Sigmoid colon (tissue), 7 donors: Measurements from ENCODE around the gene OPALIN. TPM values are rescaled to one million over a fixed set of nuclear protein-coding genes. Genes with fewer than 3 reads are reported as not detected.

Source experiments
- DNase-seq: peaks from one replicate; pipeline ENCODE4 v3.0.0-alpha.2; 2019
- H3K27ac ChIP-seq, 4 donors: fragments of 200-600 bp; sonication (generic); one replicate each; pipeline ENCODE4 v1.5.1; 2016 to 2019; ENCODE audit warnings: mild to moderate bottlenecking in 1 of 4
- H3K27me3 ChIP-seq, 3 donors: fragments of 200-600 bp; sonication (generic); one replicate each; pipeline ENCODE4 v1.5.1; 2019; ENCODE audit warnings: mild to moderate bottlenecking in 1 of 3
- H3K36me3 ChIP-seq, 4 donors: fragments of 200-600 bp; sonication (generic); one replicate each; pipeline ENCODE4 v1.5.1; 2016 to 2019
- H3K4me1 ChIP-seq, 4 donors: fragments of 200-600 bp; sonication (generic); one replicate each; pipeline ENCODE4 v1.5.1; 2017 to 2019
- H3K4me3 ChIP-seq, 4 donors: fragments of 200-600 bp; sonication (generic); one replicate each; pipeline ENCODE4 v1.5.1; 2017 to 2019; ENCODE audit warnings: mild to moderate bottlenecking in 2 of 4, moderate library complexity in 1 of 4
- H3K9me3 ChIP-seq, 4 donors: fragments of 200-600 bp in 3 of 4; sonication (generic) in 3 of 4; one replicate each; pipeline versions ENCODE4 v1.5.1 to v1.6.1; 2013 to 2019
- EP300 ChIP-seq, 4 donors: sonication (generic); formaldehyde crosslinking; IDR thresholded peaks; one replicate each; pipeline ENCODE4 v1.6.1; 2017; ENCODE audit warnings: antibody characterized with exemption in 4 of 4
- POLR2A ChIP-seq, 2 donors: fragments of 450-650 bp; IDR thresholded peaks; one replicate each; pipeline ENCODE4 v1.6.1; 2016; ENCODE audit warnings: antibody characterized with exemption in 2 of 2, mild to moderate bottlenecking in 2 of 2, moderate library complexity in 2 of 2
- POLR2AphosphoS5 ChIP-seq, 4 donors: sonication (generic); formaldehyde crosslinking; IDR thresholded peaks; one replicate each; pipeline ENCODE4 v1.6.1; 2017; ENCODE audit warnings: antibody characterized with exemption in 4 of 4
- WGBS, 2 donors: extraction: QIAGEN DNeasy Blood & Tissue Kit; methylation state at CpG; one replicate each; pipeline ENCODE4 v1.1.7; 2013; 5-methylcytosine and 5-hydroxymethylcytosine counted together
- intact Hi-C: fragments of 100-400 bp; cut with DNase I; formaldehyde crosslinking; loops from one replicate; pipeline ENCODE4 v1.15.1; 2023
- polyA plus RNA-seq, 3 donors: library from polyadenylated mRNA; stranded (reverse); fragments of 200-250 nt; gene quantifications; one replicate each; pipeline ENCODE4 v1.2.3, GENCODE V29; 2013
- total RNA-seq, 4 donors: library from RNA; depleted of rRNA; stranded (reverse); fragments of >200 nt; gene quantifications; one replicate each; pipeline ENCODE4 v1.1.0, GENCODE V29; 2016
- TF ChIP-seq, protein P1 (sequence below), 4 experiments: fragments of 450-650 bp in 3 of 4; fragments of 200-600 bp in 1 of 4; IDR thresholded peaks; one replicate each; pipeline ENCODE4 v1.5.1; 2016 to 2019; ENCODE audit warnings: antibody characterized with exemption in 4 of 4, mild to moderate bottlenecking in 3 of 4, moderate library complexity in 2 of 4
- donor health status: healthy with polysubstance abuse.
- donor health status: Bipolar disorder and iron deficiency.
- donor health status: healthy.

The OPALIN gene
- total and polyA plus RNA-seq, 7 donors = not detected

DNA sequence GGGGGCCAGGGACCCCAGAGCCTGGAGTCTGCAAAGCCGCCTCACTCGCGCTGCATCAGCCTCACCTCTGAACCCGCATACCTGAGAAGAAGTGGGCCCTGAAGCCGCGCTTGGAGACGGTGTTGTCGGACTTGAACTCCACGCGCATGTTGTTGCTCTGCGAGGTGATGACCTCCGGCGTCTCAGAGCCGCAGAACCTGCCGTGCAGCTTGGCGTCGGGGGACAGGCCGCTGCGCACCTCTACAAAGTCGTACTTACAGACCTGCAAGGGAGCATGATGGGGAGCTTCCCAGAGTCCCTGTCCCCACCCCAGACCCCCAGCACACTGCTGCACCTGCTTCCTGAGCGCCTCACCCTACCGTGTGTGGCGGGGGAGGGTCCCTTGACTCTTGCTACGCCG is 25.7 kb upstream of the OPALIN start:
- TF ChIP-seq, protein P1, sequence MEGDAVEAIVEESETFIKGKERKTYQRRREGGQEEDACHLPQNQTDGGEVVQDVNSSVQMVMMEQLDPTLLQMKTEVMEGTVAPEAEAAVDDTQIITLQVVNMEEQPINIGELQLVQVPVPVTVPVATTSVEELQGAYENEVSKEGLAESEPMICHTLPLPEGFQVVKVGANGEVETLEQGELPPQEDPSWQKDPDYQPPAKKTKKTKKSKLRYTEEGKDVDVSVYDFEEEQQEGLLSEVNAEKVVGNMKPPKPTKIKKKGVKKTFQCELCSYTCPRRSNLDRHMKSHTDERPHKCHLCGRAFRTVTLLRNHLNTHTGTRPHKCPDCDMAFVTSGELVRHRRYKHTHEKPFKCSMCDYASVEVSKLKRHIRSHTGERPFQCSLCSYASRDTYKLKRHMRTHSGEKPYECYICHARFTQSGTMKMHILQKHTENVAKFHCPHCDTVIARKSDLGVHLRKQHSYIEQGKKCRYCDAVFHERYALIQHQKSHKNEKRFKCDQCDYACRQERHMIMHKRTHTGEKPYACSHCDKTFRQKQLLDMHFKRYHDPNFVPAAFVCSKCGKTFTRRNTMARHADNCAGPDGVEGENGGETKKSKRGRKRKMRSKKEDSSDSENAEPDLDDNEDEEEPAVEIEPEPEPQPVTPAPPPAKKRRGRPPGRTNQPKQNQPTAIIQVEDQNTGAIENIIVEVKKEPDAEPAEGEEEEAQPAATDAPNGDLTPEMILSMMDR (IDR thresholded peaks at IDR 0.05) = no peak
- no peak for TF ChIP-seq POLR2AphosphoS5 (IDR thresholded peaks at IDR 0.05)
- TF ChIP-seq EP300 (IDR thresholded peaks at IDR 0.05) = no peak
- TF ChIP-seq POLR2A (IDR thresholded peaks at IDR 0.05) = no peak
- 62 to 68% methylated on average over 25 of the region's 25 CpGs for WGBS, 2 donors
- Histone ChIP-seq H3K4me3 (no peak overlapping the region), H3K27ac (no peak overlapping the region), H3K4me1 (peaks cover 0 to 34% (median 32%) of the 10 kb centered on the region in 4 donors), H3K27me3 (no peaks in the 10 kb centered on the region), H3K9me3 (no peaks in the 10 kb centered on the region), H3K36me3 (no peaks in the 10 kb centered on the region)
- intact Hi-C loops = no loop called here
- no peak for DNase-seq

DNA sequence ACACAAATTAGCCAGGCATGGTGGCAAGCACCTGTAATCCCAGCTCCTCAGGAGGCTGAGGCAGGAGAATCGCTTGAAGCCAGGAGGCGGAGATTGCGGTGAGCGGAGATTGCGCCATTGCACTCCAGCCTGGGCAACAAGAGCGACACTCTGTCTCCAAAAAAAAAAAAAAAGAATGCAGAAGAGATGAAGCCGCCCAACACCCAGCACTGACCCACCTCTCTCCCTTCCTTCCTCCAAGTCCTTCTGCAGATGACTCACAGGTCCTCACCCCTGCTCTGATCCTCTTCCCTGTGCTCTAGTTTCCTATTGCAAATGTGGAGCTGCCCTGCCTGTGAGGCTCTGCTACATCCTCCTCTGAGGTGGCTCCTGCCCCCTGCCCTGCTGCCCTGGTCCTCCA is 22.0 kb upstream of the OPALIN start:
- no peak overlapping the region for H3K4me3 ChIP-seq
- no peak for DNase-seq
- no peak for TF ChIP-seq EP300 (IDR thresholded peaks at IDR 0.05)
- TF ChIP-seq, protein P1 (IDR thresholded peaks at IDR 0.05) = no peak
- TF ChIP-seq POLR2AphosphoS5 (IDR thresholded peaks at IDR 0.05) = no peak
- TF ChIP-seq POLR2A (IDR thresholded peaks at IDR 0.05) = no peak
- no peaks in the 10 kb centered on the region for H3K9me3 ChIP-seq
- H3K27me3 ChIP-seq = no peaks in the 10 kb centered on the region
- no peak overlapping the region for H3K27ac ChIP-seq
- 92 to 97% methylated on average over 7 of the region's 7 CpGs for WGBS, 2 donors
- peaks cover 0 to 54% (median 51%) of the 10 kb centered on the region in 4 donors for H3K4me1 ChIP-seq
- intact Hi-C loops = no loop called here
- no peaks in the 10 kb centered on the region for H3K36me3 ChIP-seq

DNA sequence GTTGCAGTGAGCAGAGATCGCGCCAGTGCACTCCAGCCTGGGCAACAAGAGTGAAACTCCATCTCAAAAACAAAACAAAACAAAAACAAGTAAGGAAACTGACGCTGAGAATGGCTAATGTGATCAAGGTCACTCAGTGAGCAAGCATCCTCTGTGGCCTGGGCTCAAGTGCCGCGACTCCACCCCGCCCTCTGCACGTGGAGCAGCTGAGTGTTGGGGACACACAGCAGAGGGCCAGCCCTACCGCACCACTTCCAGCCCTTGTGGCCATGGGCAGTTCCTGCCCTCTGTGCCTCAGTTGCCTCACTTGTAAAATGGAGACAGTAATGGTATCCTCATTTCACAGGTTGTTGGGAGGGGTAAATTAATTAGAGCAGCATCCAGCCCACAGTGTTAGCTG is 21.0 kb upstream of the OPALIN start:
- H3K4me3 ChIP-seq = no peak overlapping the region
- no peaks in the 10 kb centered on the region for H3K27me3 ChIP-seq
- WGBS, 2 donors = 71 to 86% methylated on average over 8 of the region's 8 CpGs
- H3K36me3 ChIP-seq = no peaks in the 10 kb centered on the region
- no peak for DNase-seq
- intact Hi-C loops = loop anchor here (5.0 to 10.0 kb wide), 2 partner anchors 205 to 658 kb away; partner anchors contain the start of gene TM9SF3
- peaks cover 0 to 63% (median 60%) of the 10 kb centered on the region in 4 donors for H3K4me1 ChIP-seq
- H3K27ac ChIP-seq = no peak overlapping the region
- H3K9me3 ChIP-seq = no peaks in the 10 kb centered on the region
- TF ChIP-seq POLR2AphosphoS5 (IDR thresholded peaks at IDR 0.05) (no peak), POLR2A (IDR thresholded peaks at IDR 0.05) (no peak), EP300 (IDR thresholded peaks at IDR 0.05) (no peak)
- TF ChIP-seq, protein P1 (IDR thresholded peaks at IDR 0.05) = no peak

DNA sequence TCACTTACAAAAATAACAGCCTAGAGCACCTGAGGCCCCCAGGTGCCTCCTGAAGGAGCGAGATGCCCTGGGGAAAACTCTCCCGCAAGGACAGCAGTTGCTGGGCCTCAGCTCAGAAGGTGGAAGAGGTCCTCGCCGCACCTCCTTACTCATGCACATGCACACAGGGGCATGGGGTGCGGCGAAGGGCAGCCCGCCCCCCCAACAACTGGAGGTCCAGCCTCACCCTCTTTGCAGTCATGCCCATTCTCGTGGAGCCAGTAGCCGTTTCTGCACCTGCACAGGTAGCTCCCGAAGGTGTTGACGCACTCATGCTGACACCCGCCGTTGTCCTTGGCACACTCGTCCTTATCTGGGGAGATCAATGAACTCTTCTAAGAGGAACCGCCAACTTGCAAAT is 19.9 kb upstream of the OPALIN start:
- peak overlapping the region in 3 of 4 donors; percentile 51 to 74 (median 68) for H3K27ac ChIP-seq
- 60 to 85% methylated on average over 15 of the region's 15 CpGs for WGBS, 2 donors
- no peaks in the 10 kb centered on the region for H3K36me3 ChIP-seq
- H3K4me1 ChIP-seq = peaks cover 0 to 66% (median 63%) of the 10 kb centered on the region in 4 donors
- no peak overlapping the region for H3K4me3 ChIP-seq
- no peaks in the 10 kb centered on the region for H3K27me3 ChIP-seq
- TF ChIP-seq EP300 (IDR thresholded peaks at IDR 0.05) (no peak), POLR2AphosphoS5 (IDR thresholded peaks at IDR 0.05) (no peak), POLR2A (IDR thresholded peaks at IDR 0.05) (no peak)
- TF ChIP-seq, protein P1 (IDR thresholded peaks at IDR 0.05) = no peak
- no peaks in the 10 kb centered on the region for H3K9me3 ChIP-seq
- intact Hi-C loops = loop anchor here (1.0 to 10.0 kb wide), 3 partner anchors 12 to 659 kb away; partner anchors contain the start of gene TM9SF3
- peak; percentile 57 for DNase-seq

DNA sequence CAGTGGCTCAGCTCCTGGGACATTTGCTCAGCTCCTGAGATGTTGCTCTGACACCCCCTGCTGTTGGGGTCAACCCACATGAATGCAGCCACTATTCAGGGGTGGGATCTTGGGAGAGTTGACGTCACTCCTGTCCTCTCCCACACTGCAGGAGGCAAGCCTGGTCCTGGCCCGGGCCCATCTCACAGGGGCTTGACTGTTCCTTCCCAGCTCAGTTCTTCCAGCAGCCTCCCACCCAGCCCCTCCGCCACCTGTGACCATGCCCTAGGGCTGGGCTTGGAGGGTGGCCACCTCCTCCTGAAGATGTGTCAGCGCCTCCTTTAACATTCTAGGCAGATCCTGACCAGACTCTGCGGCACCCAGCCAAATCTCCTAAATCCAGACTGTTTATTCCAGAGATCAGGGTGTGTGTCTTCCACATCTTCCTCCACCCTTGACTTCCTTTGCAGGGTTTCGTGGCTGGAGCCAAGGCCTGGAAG is 19.1 kb upstream of the OPALIN start:
- H3K27me3 ChIP-seq = no peaks in the 10 kb centered on the region
- peak; percentile 93 to 99 (median 96) for TF ChIP-seq POLR2AphosphoS5 (IDR thresholded peaks at IDR 0.05)
- no peak for TF ChIP-seq POLR2A (IDR thresholded peaks at IDR 0.05)
- peak in 3 of 4 donors; percentile 47 to 91 (median 75) for TF ChIP-seq EP300 (IDR thresholded peaks at IDR 0.05)
- TF ChIP-seq, protein P1 (IDR thresholded peaks at IDR 0.05) = no peak
- H3K27ac ChIP-seq = peak overlapping the region in 3 of 4 donors; percentile 51 to 74 (median 68)
- WGBS, 2 donors = 66 to 73% methylated on average over 6 of the region's 6 CpGs
- H3K4me3 ChIP-seq = no peak overlapping the region
- no peaks in the 10 kb centered on the region for H3K9me3 ChIP-seq
- intact Hi-C loops = loop anchor here (1.0 to 10.0 kb wide), 3 partner anchors 12 to 659 kb away; partner anchors contain the start of gene TM9SF3
- peak; percentile 97 for DNase-seq
- H3K36me3 ChIP-seq = no peaks in the 10 kb centered on the region
- H3K4me1 ChIP-seq = peaks cover 0 to 66% (median 63%) of the 10 kb centered on the region in 4 donors
